Embryonic facial prominence (tissue), 1 donor: ENCODE results near the gene THRA.

ENCODE experiments used
- DNase-seq: peaks from one replicate; pipeline ENCODE4 v3.0.0-alpha.2; 2016; ENCODE audit errors: extremely low spot score

Gene THRA

GRCh38 chr17:40026816-40027613, 35.8 kb upstream of the THRA start:
- DNase-seq = peak; percentile 34

- no peak for DNase-seq
These were observed 35.2 kb upstream of the THRA start for GRCh38 chr17:40027614-40028012.

- no peak for DNase-seq
These were observed 34.2 kb upstream of the THRA start for GRCh38 chr17:40028595-40028994.

GRCh38 chr17:40031706-40032105, 31.1 kb upstream of the THRA start:
- DNase-seq = no peak

- DNase-seq = no peak
These were observed 30.1 kb upstream of the THRA start for GRCh38 chr17:40032322-40033320.

GRCh38 chr17:40033339-40033738, 29.4 kb upstream of the THRA start:
- DNase-seq = no peak

GRCh38 chr17:40034426-40035161, 28.2 kb upstream of the THRA start:
- no peak for DNase-seq

- no peak for DNase-seq
These were observed 27.6 kb upstream of the THRA start for GRCh38 chr17:40035162-40035559.

- DNase-seq = no peak
These were observed 23.8 kb upstream of the THRA start for GRCh38 chr17:40038882-40039513.

GRCh38 chr17:40041196-40041595, 21.6 kb upstream of the THRA start:
- no peak for DNase-seq

GRCh38 chr17:40056379-40057015, 6.3 kb upstream of the THRA start:
- DNase-seq = no peak

- DNase-seq = no peak
These were observed 4.5 kb upstream of the THRA start for GRCh38 chr17:40058186-40058784.

- DNase-seq = no peak
These were observed 3.9 kb upstream of the THRA start for GRCh38 chr17:40058865-40059264.

- no peak for DNase-seq
These were observed 2.9 kb upstream of the THRA start for GRCh38 chr17:40059729-40060475.

GRCh38 chr17:40060887-40061608, 1.7 kb upstream of the THRA start:
- DNase-seq = no peak

- DNase-seq = no peak
These were observed 1.1 kb upstream of the THRA start for GRCh38 chr17:40061609-40062038.

- no peak for DNase-seq
These were observed 514 bp downstream of the THRA start for GRCh38 chr17:40063187-40063771.

GRCh38 chr17:40063901-40064531, 1.3 kb downstream of the THRA start:
- no peak for DNase-seq
